Fibroblast of lung (primary cell): ENCODE results near the gene PUM2.

Experiments used
- CTCF ChIP-seq, 2 donors: IDR thresholded peaks in 1 of 2; conservative IDR thresholded peaks in 1 of 2; 1 replicate in 1 of 2; 2 replicates in 1 of 2; pipeline ENCODE4 v1.5.1; 2011 to 2012; ENCODE audit warnings: low read length in 2 of 2, control low read depth in 1 of 2, inconsistent platforms in 1 of 2, low read depth in 1 of 2, mild to moderate bottlenecking in 1 of 2
- EZH2 ChIP-seq: IDR thresholded peaks from 2 replicates; pipeline ENCODE4 v1.5.1; 2012; ENCODE audit warnings: low read length, control low read depth, mild to moderate bottlenecking; ENCODE audit errors: missing control alignments

GRCh38 chr2:20264629-20265028, 86.0 kb downstream of the PUM2 start:
- TF ChIP-seq CTCF (conservative IDR thresholded peaks at IDR 0.05 in 1 of 2, IDR thresholded peaks at IDR 0.05 in 1 of 2; ENCODE audit: low read depth in 1 of 2, low read length in 2 of 2) (no peak), EZH2 (no peak)
